GM12878 (cell line): ENCODE data around the gene PTPRD. TPM values are rescaled to one million over a fixed set of nuclear protein-coding genes. Genes with fewer than 3 reads are reported as not detected.

Experiments used
- ATAC-seq: fragments of 200-7000 bp; cut with Tn5 transposase; 3 replicates; pipeline ENCODE4 v1.9.1; 2020; ENCODE audit warnings: mild to moderate bottlenecking, moderate library complexity
- BruUV-seq: library from RNA; stranded (reverse); fragments of 400-500 nt; replicated peaks from 2 replicates; lab custom pipeline; 2021; lab: Mats Ljungman, UMichigan
- CTCF ChIA-PET: fragments of 300-600 bp; sonication (Branson Sonifier 250); formaldehyde crosslinking; extraction: SDS; loops from one replicate; lab custom pipeline; 2021; ENCODE audit warnings: inconsistent platforms; lab: Yijun Ruan, JAX
- POLR2A ChIA-PET: fragments of 350-600 bp; formaldehyde crosslinking; extraction: SDS; loops from one replicate; lab custom pipeline; 2021; ENCODE audit warnings: inconsistent platforms; lab: Charles Lee
- RAD21 ChIA-PET: fragments of 300-600 bp; sonication (Branson Sonifier 250); formaldehyde crosslinking; loops from one replicate; lab custom pipeline; 2023; ENCODE audit warnings: antibody characterized with exemption; ENCODE audit not compliant: unreplicated experiment; lab: Charles Lee
- SMC1A ChIA-PET: fragments of 300-600 bp; sonication (Branson Sonifier 250); formaldehyde crosslinking; loops from one replicate; lab custom pipeline; 2023; ENCODE audit not compliant: unreplicated experiment, uncharacterized antibody; lab: Charles Lee
- DNase-seq: peaks from one replicate; pipeline ENCODE4 v3.0.0-alpha.2; 2011; ENCODE audit warnings: low read depth, low spot score
- FAIRE-seq: peaks from 3 replicates; lab custom pipeline; 2011; peaks lifted over from hg19 to GRCh38; lab: Jason Lieb, UNC
- H2AFZ ChIP-seq: 2 replicates; pipeline ENCODE4 v1.6.0; 2011; ENCODE audit warnings: low read depth, low read length, control low read depth; ENCODE audit not compliant: control insufficient read depth
- H3K27ac ChIP-seq: 2 replicates; pipeline ENCODE4 v1.5.1; 2011; ENCODE audit warnings: control low read depth; ENCODE audit not compliant: control insufficient read depth, insufficient read depth
- H3K27me3 ChIP-seq, 2 experiments: replicated peaks in 1 of 2; 2 replicates each; pipeline versions ENCODE4 v1.6.0 to v1.6.1; 2011; ENCODE audit warnings: low read length in 1 of 2; ENCODE audit not compliant: control insufficient read depth in 2 of 2, insufficient read depth in 2 of 2
- H3K36me3 ChIP-seq, 2 experiments: 2 replicates each; pipeline ENCODE4 v1.5.1; 2011; ENCODE audit warnings: low read length in 1 of 2; ENCODE audit not compliant: control insufficient read depth in 2 of 2, insufficient read depth in 2 of 2
- H3K4me1 ChIP-seq: 2 replicates; pipeline ENCODE4 v1.6.1; 2011; ENCODE audit warnings: mild to moderate bottlenecking, low read length, moderate library complexity, mixed read lengths; ENCODE audit not compliant: control insufficient read depth, insufficient read depth
- H3K4me2 ChIP-seq: 2 replicates; pipeline ENCODE4 v1.6.0; 2011; ENCODE audit warnings: control low read depth; ENCODE audit not compliant: control insufficient read depth, insufficient read depth
- H3K4me3 ChIP-seq: fragments of 200-600 bp; sonication (generic); 2 replicates; pipeline ENCODE4 v1.5.1; 2016
- H3K79me2 ChIP-seq: 2 replicates; pipeline ENCODE4 v1.6.0; 2011; ENCODE audit warnings: low read length; ENCODE audit not compliant: control insufficient read depth, insufficient read depth
- H3K9ac ChIP-seq: 2 replicates; pipeline ENCODE4 v1.8.0; 2011; ENCODE audit warnings: low read length, control low read depth, mixed read lengths; ENCODE audit not compliant: control insufficient read depth, insufficient read depth
- H3K9me3 ChIP-seq: replicated peaks from 3 replicates; pipeline ENCODE4 v1.5.1; 2011; ENCODE audit warnings: mild to moderate bottlenecking, low read length; ENCODE audit not compliant: control insufficient read depth, insufficient read depth
- H4K20me1 ChIP-seq: 2 replicates; pipeline ENCODE4 v1.6.0; 2011; ENCODE audit not compliant: control insufficient read depth, insufficient read depth
- CREB1 ChIP-seq: IDR thresholded peaks from 2 replicates; pipeline ENCODE4 v1.6.1; 2012; ENCODE audit warnings: low read depth, mild to moderate bottlenecking, inconsistent platforms
- FOS ChIP-seq: IDR thresholded peaks from 3 replicates; pipeline ENCODE4 v1.6.1; 2011; ENCODE audit warnings: borderline replicate concordance; ENCODE audit not compliant: insufficient read length; ENCODE audit errors: extremely low read depth
- HCFC1 ChIP-seq: fragments of 150-350 bp; IDR thresholded peaks from 2 replicates; pipeline ENCODE4 v1.6.1; 2014; ENCODE audit warnings: low read length
- IKZF2 ChIP-seq, 2 experiments: fragments of 450-650 bp; IDR thresholded peaks; 2 replicates each; pipeline ENCODE4 v1.6.1; 2017; ENCODE audit warnings: mild to moderate bottlenecking in 2 of 2, moderate library complexity in 2 of 2
- NRF1 ChIP-seq: conservative IDR thresholded peaks from 2 replicates; pipeline ENCODE4 v1.6.1; 2011; ENCODE audit warnings: mild to moderate bottlenecking, low read depth, low read length, improper control_type of control experiment
- PAX5 ChIP-seq: IDR thresholded peaks from 2 replicates; pipeline ENCODE4 v1.6.1; 2011; ENCODE audit warnings: low read depth, low read length, borderline replicate concordance
- PRDM15 ChIP-seq: fragments of 450-650 bp; formaldehyde crosslinking; IDR thresholded peaks from 2 replicates; pipeline ENCODE4 v1.4.0; 2020; ENCODE audit warnings: mild to moderate bottlenecking, moderate library complexity
- RCOR1 ChIP-seq: conservative IDR thresholded peaks from 2 replicates; pipeline ENCODE4 v1.6.1; 2012; ENCODE audit warnings: low read depth, low read length, improper control_type of control experiment
- SMC3 ChIP-seq: IDR thresholded peaks from 2 replicates; pipeline ENCODE4 v1.6.1; 2011; ENCODE audit warnings: low read length, improper control_type of control experiment, borderline replicate concordance
- SP1 ChIP-seq: IDR thresholded peaks from one replicate; pipeline ENCODE4 v1.6.1; 2011; ENCODE audit warnings: low read depth, low read length
- SPI1 ChIP-seq: IDR thresholded peaks from 2 replicates; pipeline ENCODE4 v1.6.1; 2011; ENCODE audit warnings: low read depth, mild to moderate bottlenecking, low read length, moderate library complexity, borderline replicate concordance; ENCODE audit not compliant: insufficient read depth
- TAF1 ChIP-seq: IDR thresholded peaks from 2 replicates; pipeline ENCODE4 v1.6.1; 2011; ENCODE audit warnings: mild to moderate bottlenecking, low read depth, low read length, borderline replicate concordance
- TARDBP ChIP-seq: IDR thresholded peaks from 2 replicates; pipeline ENCODE4 v1.6.1; 2016; ENCODE audit warnings: borderline replicate concordance
- ZBED1 ChIP-seq: IDR thresholded peaks from 2 replicates; pipeline ENCODE4 v1.6.1; 2016; ENCODE audit warnings: borderline replicate concordance
- WGBS: methylation state at CpG from one replicate; pipeline ENCODE4 v1.1.6; 2016; ENCODE audit warnings: low lambda C conversion rate; ENCODE audit not compliant: insufficient replicate concordance, insufficient coverage; ENCODE audit errors: missing lambda C conversion rate; 5-methylcytosine and 5-hydroxymethylcytosine counted together
- in situ Hi-C: fragments of 300-500 bp; cut with MboI; formaldehyde crosslinking; loops from 9 replicates; pipeline ENCODE4 v1.14.3; 2018; ENCODE audit warnings: mixed read lengths
- intact Hi-C: fragments of 100-400 bp; cut with micrococcal nuclease; formaldehyde crosslinking; loops from one replicate; pipeline ENCODE4 v1.14.2; 2022; ENCODE audit not compliant: unreplicated experiment
- polyA plus RNA-seq, 11 experiments: library from polyadenylated mRNA; depleted of rRNA in 4 of 11; unstranded in 6 of 11; stranded (reverse) in 5 of 11; fragments of >200 nt; fragmentation: Nextera tagmentation in 4 of 11; fragmentation: Illumina TruSeq in 1 of 11; extraction: Ambion mirVana in 4 of 11; extraction: Trizol in 1 of 11; gene quantifications; 1 replicate in 1 of 11; 2 replicates in 10 of 11; pipeline versions ENCODE4 v1.2.1 to v1.2.3, GENCODE V29; 2011 to 2016; ENCODE audit warnings: inconsistent platforms in 2 of 11, missing spikeins in 2 of 11, low read depth in 1 of 11
- total RNA-seq, 4 experiments: library from RNA; depleted of rRNA in 3 of 4; stranded (reverse); fragments of >200 nt in 3 of 4; fragmentation: Illumina TruSeq in 1 of 4; extraction: Trizol in 1 of 4; gene quantifications; 2 replicates each; pipeline versions ENCODE4 v1.2.1 to v1.2.3, GENCODE V29; 2013 to 2021
- TF ChIP-seq, protein P1 (sequence below): fragments of 450-650 bp; IDR thresholded peaks from 2 replicates; pipeline ENCODE4 v1.6.1; 2018; ENCODE audit warnings: mild to moderate bottlenecking, low read depth, moderate library complexity; ENCODE audit not compliant: partially characterized antibody

Gene PTPRD
- total and polyA plus RNA-seq, 10 of the 15 experiments (the other 5 are each of a cell fraction or from before 2014, with no cell fraction given), result under 0.01 to 0.05 (median 0.01) TPM; not detected in 7

DNA sequence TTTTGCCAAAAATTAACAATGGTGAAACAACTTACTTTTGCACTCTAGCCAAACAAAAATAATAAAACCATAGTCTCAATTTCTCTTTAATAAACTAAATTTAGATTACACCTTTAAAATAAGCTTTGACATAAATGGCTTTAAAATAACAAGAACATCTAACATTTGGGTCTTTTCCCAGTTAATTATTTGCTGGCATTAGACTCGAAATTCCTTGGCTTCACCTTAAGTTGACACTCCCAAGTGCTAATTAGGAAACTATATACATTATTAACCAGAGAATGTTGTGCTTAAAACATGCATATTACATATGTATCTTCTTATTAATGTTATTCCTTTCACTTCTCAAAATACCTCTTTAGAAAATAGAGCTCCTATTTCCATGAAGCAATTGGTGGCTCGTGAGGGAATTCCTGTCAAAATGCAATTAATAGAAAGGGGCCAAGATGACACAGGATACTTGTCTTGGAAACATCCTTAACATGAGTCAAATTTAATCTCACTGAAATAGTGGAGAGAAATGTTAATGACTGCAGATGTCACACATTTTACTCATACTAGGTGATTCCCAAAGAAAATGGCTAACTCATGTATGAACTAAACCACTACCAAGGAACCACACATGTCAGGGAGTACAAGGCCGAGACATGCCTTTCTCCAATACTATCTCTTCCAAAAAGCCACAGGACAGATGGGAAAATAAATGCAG lies 1880.3 kb downstream of the PTPRD start (continued):
- no peak for TF ChIP-seq ZBED1
- TF ChIP-seq IKZF2 (IDR thresholded peaks at IDR 0.05), result no peak
- TF ChIP-seq TARDBP, result no peak

DNA sequence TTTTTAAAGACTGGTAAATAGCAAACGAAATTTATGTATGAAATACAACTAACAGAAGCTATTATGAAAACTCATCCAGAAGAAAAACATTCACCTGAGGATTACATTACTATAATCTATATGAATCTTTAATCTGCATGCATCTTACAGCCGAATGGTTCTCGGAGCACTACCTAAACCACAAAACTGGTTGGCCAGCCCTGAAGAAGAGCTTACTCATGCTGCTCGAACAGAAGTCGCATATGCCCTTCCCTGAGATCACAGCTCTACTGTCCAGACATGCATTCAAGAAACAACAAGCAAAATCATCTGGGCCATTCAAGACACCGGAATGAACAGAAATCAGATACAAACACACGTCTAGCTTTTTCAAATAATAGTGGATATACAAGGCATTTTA lies 1882.2 kb downstream of the PTPRD start:
- TF ChIP-seq PAX5, result no peak
- TF ChIP-seq NRF1, result no peak
- TF ChIP-seq, protein P1, sequence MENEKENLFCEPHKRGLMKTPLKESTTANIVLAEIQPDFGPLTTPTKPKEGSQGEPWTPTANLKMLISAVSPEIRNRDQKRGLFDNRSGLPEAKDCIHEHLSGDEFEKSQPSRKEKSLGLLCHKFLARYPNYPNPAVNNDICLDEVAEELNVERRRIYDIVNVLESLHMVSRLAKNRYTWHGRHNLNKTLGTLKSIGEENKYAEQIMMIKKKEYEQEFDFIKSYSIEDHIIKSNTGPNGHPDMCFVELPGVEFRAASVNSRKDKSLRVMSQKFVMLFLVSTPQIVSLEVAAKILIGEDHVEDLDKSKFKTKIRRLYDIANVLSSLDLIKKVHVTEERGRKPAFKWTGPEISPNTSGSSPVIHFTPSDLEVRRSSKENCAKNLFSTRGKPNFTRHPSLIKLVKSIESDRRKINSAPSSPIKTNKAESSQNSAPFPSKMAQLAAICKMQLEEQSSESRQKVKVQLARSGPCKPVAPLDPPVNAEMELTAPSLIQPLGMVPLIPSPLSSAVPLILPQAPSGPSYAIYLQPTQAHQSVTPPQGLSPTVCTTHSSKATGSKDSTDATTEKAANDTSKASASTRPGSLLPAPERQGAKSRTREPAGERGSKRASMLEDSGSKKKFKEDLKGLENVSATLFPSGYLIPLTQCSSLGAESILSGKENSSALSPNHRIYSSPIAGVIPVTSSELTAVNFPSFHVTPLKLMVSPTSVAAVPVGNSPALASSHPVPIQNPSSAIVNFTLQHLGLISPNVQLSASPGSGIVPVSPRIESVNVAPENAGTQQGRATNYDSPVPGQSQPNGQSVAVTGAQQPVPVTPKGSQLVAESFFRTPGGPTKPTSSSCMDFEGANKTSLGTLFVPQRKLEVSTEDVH, result no peak
- TF ChIP-seq SP1, result no peak
- TF ChIP-seq FOS, result no peak
- TF ChIP-seq SMC3, result no peak
- no peak for TF ChIP-seq TAF1
- TF ChIP-seq PRDM15 (CRISPR knock-in tag), result no peak
- no peak for TF ChIP-seq SPI1
- no peak for TF ChIP-seq RCOR1
- TF ChIP-seq CREB1, result no peak
- no peak for TF ChIP-seq HCFC1
- no peaks in the 10 kb centered on the region for H3K79me2 ChIP-seq
- no peak for DNase-seq
- RAD21 ChIA-PET, result no interaction called here
- in situ Hi-C loops, result no loop called here
- no peak overlapping the region for H3K27ac ChIP-seq
- intact Hi-C loops, result no loop called here
- CTCF ChIA-PET, result no interaction called here
- no peaks in the 10 kb centered on the region for H4K20me1 ChIP-seq
- H3K4me2 ChIP-seq, result no peak overlapping the region
- 2% methylated on average over 7 of the region's 7 CpGs for WGBS
- no TSS peak for BruUV-seq
- ATAC-seq, result no peak
- H3K4me3 ChIP-seq, result no peak overlapping the region
- no peaks in the 10 kb centered on the region for H3K36me3 ChIP-seq
- H3K4me1 ChIP-seq, result no peaks in the 10 kb centered on the region
- H2AFZ ChIP-seq, result no peak overlapping the region
- H3K9ac ChIP-seq, result no peak overlapping the region
- no peaks in the 10 kb centered on the region for H3K9me3 ChIP-seq
- no peaks in the 10 kb centered on the region for H3K27me3 ChIP-seq
- no peak for FAIRE-seq
- POLR2A ChIA-PET, result interaction anchor here (0.6 kb wide), 1 partner anchor 1515 kb away, joined by 5 read pairs; no protein-coding TSS in a partner anchor
- SMC1A ChIA-PET, result no interaction called here
